ENCODE measurements around the gene FAM13A.
A peak's percentile ranks its signal among the peaks of the same experiment; 100 is the strongest.
"Not testable (repeated sequence)": the region's sequence is repeated elsewhere in the genome, so short reads cannot be mapped to it uniquely, and the experiment has no call there.

The FAM13A gene

DNA sequence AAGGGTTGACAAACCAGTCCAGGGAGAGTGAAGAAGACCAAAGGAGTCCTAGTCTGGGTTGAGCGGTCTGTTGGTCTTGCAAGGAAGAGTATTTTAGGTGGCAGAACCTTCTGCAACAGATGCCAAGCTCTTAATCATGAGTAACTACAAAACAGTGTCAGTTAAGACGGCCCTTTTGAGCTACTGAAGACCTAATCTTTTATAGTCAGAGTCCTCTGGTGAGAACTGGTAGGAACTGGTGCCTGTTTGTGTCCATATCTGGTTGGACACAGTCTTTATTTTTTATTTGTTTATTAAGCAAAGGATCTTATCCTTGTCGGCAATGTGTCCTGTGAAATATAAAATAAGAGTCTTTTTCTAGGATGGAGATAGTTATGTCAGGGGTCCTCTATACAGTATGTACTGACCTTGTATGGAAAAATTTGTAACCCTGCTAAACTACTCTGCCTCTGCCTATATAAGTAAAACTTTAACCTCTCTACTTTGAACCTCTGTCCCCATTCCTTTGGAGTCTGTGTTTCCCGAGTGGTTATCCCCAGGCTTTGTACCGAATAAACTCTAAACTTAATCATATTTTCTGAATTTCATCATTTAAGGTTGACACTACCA, 47.1 kb downstream of the FAM13A start:
- H3K27ac ChIP-seq (ENCODE audit: low read length) = no peak overlapping the region
- H3K4me3 ChIP-seq (ENCODE audit: low read depth in 1 of 2, low read length in 2 of 2) = no peak overlapping the region
- no peaks in the 10 kb centered on the region for H3K4me1 ChIP-seq (ENCODE audit: control insufficient read depth in 1 of 2, insufficient read depth in 2 of 2, low read length in 2 of 2)
- peaks cover 0 to 11% of the 10 kb centered on the region in 2 donors for H3K36me3 ChIP-seq (ENCODE audit: control insufficient read depth in 1 of 2, insufficient read depth in 2 of 2, low read length in 2 of 2)
- H3K9me3 ChIP-seq (ENCODE audit: control insufficient read depth in 1 of 2, low read length in 2 of 2) = peaks cover 0 to 3% of the 10 kb centered on the region in 2 donors
- H3K27me3 ChIP-seq (ENCODE audit: low read depth, low read length) = no peaks in the 10 kb centered on the region

DNA sequence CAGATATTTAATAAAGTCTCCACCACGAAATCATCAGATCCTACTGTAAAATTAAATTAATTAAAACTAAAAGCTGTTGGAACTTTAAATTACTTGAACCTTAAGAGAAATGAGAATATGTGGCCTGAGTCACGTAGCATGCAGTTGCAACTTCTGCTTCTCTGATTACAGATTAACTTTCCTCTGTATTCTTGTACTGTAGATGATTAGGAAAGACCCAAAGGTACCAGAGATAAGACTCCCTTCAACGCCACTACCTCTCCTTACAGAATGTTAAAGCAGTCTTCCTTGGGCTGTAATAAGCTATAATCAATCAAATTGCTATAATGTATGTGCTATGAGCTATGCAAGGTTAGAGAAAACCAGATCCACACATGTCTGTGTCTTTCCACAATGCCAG, 47.9 kb downstream of the FAM13A start:
- Histone ChIP-seq H3K27me3 (ENCODE audit: low read depth, low read length) (no peaks in the 10 kb centered on the region), H3K4me1 (ENCODE audit: control insufficient read depth in 1 of 2, insufficient read depth in 2 of 2, low read length in 2 of 2) (no peaks in the 10 kb centered on the region), H3K4me3 (ENCODE audit: low read depth in 1 of 2, low read length in 2 of 2) (no peak overlapping the region), H3K9me3 (ENCODE audit: control insufficient read depth in 1 of 2, low read length in 2 of 2) (peaks cover 0 to 3% of the 10 kb centered on the region in 2 donors), H3K36me3 (ENCODE audit: control insufficient read depth in 1 of 2, insufficient read depth in 2 of 2, low read length in 2 of 2) (peaks cover 0 to 11% of the 10 kb centered on the region in 2 donors), H3K27ac (ENCODE audit: low read length) (peak overlapping the region; percentile 27)

DNA sequence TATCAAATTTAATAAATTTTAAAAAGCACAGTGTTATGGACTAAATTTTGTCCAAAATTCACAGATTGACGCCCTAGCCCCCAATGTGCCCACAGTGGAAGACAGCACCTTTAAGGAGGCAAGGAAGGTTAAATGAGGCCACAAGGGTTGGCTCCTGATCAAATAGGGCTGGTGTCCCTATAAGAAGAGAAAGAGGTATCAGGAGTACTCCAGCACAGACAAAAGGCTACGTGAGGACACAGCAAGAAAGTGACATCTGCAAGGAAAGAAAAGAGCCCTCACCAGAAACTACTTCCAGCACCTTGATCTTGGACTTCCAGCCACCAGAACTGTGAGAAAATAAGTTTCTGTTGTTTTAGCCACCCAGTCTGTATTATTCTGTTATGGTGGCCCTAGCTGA, 48.8 kb downstream of the FAM13A start:
- Histone ChIP-seq H3K36me3 (ENCODE audit: control insufficient read depth in 1 of 2, insufficient read depth in 2 of 2, low read length in 2 of 2) (peaks cover 0 to 11% of the 10 kb centered on the region in 2 donors), H3K4me1 (ENCODE audit: control insufficient read depth in 1 of 2, insufficient read depth in 2 of 2, low read length in 2 of 2) (no peaks in the 10 kb centered on the region), H3K27ac (ENCODE audit: low read length) (no peak overlapping the region), H3K27me3 (ENCODE audit: low read depth, low read length) (no peaks in the 10 kb centered on the region), H3K9me3 (ENCODE audit: control insufficient read depth in 1 of 2, low read length in 2 of 2) (peaks cover 0 to 3% of the 10 kb centered on the region in 2 donors), H3K4me3 (ENCODE audit: low read depth in 1 of 2, low read length in 2 of 2) (no peak overlapping the region)

DNA sequence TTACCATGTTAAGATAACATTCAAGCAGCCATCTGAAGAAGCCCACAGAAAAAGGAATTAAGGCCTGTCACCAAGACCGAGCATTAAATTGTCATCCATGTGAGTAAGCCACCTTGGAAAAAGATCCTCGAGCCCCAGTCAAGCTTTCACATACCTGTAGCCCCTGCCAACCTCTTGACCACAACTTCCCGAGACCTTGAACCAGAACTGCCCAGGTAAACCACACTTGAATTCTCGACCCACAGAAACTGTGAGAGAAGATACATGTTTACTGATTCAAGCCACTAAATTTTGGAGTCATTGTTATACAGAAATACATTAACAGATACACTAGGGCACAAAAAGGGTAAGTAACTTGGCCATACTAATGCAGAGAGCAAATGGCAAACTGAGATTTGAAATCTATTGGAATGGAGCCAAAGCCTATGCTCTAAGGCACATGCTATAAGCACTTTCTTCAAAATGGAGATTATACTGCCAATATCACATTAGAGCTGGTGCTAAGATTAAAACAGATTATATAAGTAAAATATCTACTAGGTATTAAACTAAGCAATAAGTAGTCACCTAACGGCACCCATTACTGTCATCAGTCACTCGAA, 49.5 kb downstream of the FAM13A start:
- Histone ChIP-seq H3K9me3 (ENCODE audit: control insufficient read depth in 1 of 2, low read length in 2 of 2) (peaks cover 0 to 3% of the 10 kb centered on the region in 2 donors), H3K36me3 (ENCODE audit: control insufficient read depth in 1 of 2, insufficient read depth in 2 of 2, low read length in 2 of 2) (peaks cover 0 to 11% of the 10 kb centered on the region in 2 donors), H3K4me1 (ENCODE audit: control insufficient read depth in 1 of 2, insufficient read depth in 2 of 2, low read length in 2 of 2) (no peaks in the 10 kb centered on the region), H3K27ac (ENCODE audit: low read length) (no peak overlapping the region), H3K4me3 (ENCODE audit: low read depth in 1 of 2, low read length in 2 of 2) (no peak overlapping the region), H3K27me3 (ENCODE audit: low read depth, low read length) (no peaks in the 10 kb centered on the region)

DNA sequence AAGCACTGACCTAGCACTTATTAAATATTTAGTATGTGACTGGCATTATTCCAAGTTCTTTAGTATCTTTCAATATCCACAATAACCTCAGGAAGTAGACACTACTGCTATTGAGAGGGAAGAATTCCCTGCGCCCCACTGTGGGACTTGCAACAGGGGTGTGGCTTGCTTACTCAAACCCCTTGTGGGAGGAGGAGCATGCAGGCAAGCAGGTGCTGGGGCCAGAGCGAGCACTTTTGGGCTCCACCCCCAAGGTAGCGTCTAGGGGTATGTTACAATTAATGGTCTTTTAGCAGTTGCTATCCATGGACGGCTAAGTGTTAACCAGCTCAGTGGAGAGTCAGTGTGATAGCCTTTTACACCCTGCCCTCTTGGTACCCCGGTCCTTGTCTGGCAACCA, 50.7 kb downstream of the FAM13A start:
- Histone ChIP-seq H3K4me1 (ENCODE audit: control insufficient read depth in 1 of 2, insufficient read depth in 2 of 2, low read length in 2 of 2) (no peaks in the 10 kb centered on the region), H3K36me3 (ENCODE audit: control insufficient read depth in 1 of 2, insufficient read depth in 2 of 2, low read length in 2 of 2) (peaks cover 0 to 11% of the 10 kb centered on the region in 2 donors), H3K9me3 (ENCODE audit: control insufficient read depth in 1 of 2, low read length in 2 of 2) (peaks cover 0 to 3% of the 10 kb centered on the region in 2 donors)

DNA sequence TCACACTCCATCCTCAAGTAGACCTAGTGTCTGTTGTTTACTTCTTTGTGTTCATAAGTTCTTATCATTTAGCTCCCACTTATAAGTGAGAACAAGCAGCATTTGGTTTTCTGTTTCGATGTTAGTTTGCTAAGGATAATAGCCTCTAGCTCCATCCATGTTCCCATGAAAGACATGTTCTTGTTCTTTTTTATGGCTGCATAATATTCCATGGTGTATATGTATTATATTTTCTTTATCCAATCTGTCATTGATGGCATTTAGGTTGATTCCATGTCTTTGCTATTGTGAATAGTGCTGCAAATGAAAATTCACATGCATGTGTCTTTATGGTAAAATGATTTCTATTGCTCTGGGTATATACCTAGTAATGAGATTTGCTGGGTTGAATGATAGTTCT, 51.9 kb downstream of the FAM13A start:
- not testable (repeated sequence) for H3K27me3 ChIP-seq (ENCODE audit: low read depth, low read length); H3K9me3 ChIP-seq (ENCODE audit: control insufficient read depth in 1 of 2, low read length in 2 of 2); H3K4me1 ChIP-seq (ENCODE audit: control insufficient read depth in 1 of 2, insufficient read depth in 2 of 2, low read length in 2 of 2); H3K4me3 ChIP-seq (ENCODE audit: low read depth in 1 of 2, low read length in 2 of 2); H3K27ac ChIP-seq (ENCODE audit: low read length)
- peaks cover 0 to 11% of the 10 kb centered on the region in 2 donors for H3K36me3 ChIP-seq (ENCODE audit: control insufficient read depth in 1 of 2, insufficient read depth in 2 of 2, low read length in 2 of 2)

More for the DNA sequence above, 50.7 kb downstream of the FAM13A start:
- Histone ChIP-seq H3K27ac (ENCODE audit: low read length) (no peak overlapping the region), H3K27me3 (ENCODE audit: low read depth, low read length) (no peaks in the 10 kb centered on the region), H3K4me3 (ENCODE audit: low read depth in 1 of 2, low read length in 2 of 2) (no peak overlapping the region)

DNA sequence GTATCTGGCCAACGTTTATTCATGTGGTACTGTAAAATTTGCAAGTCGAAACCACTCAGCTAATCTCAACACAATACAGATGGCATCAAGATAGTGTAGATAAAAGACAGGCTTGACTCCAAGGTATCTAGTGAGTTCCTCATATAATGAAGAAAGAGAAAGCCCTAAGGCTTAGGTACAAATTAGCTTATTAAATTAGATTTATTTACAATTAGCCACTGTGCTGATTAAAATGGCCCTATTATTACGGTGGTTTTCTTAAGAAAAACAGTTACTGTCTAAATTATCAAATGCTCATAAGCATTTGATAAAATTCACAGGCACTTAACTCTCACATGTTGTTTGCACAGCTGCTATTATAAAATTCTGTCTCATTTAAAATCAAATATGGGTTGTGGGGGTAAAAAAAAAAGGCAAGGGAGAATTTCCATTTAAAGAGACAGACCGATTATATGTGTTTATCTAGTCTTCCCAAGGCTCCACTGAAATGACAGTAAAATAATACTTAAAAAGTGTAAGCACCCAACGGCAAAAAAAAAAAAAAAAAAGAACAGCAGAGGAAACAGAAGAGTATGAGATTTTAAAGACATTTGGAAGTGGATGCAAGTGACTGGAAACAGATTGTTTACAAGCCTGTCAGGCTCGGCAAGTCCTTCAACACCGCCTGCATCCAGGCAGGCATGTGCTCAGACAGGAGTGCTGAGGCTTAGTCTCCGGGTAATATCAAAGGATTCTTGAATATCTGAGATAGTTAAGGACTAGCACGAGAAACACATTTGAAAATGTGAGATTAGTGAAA, 55.1 kb downstream of the FAM13A start:
- H3K4me1 ChIP-seq (ENCODE audit: control insufficient read depth in 1 of 2, insufficient read depth in 2 of 2, low read length in 2 of 2) = no peaks in the 10 kb centered on the region
- H3K9me3 ChIP-seq (ENCODE audit: control insufficient read depth in 1 of 2, low read length in 2 of 2) = peaks cover 0 to 3% of the 10 kb centered on the region in 2 donors
- H3K27ac ChIP-seq (ENCODE audit: low read length) = no peak overlapping the region
- peaks cover 0 to 7% of the 10 kb centered on the region in 2 donors for H3K36me3 ChIP-seq (ENCODE audit: control insufficient read depth in 1 of 2, insufficient read depth in 2 of 2, low read length in 2 of 2)
- no peak overlapping the region for H3K4me3 ChIP-seq (ENCODE audit: low read depth in 1 of 2, low read length in 2 of 2)
- H3K27me3 ChIP-seq (ENCODE audit: low read depth, low read length) = no peaks in the 10 kb centered on the region

DNA sequence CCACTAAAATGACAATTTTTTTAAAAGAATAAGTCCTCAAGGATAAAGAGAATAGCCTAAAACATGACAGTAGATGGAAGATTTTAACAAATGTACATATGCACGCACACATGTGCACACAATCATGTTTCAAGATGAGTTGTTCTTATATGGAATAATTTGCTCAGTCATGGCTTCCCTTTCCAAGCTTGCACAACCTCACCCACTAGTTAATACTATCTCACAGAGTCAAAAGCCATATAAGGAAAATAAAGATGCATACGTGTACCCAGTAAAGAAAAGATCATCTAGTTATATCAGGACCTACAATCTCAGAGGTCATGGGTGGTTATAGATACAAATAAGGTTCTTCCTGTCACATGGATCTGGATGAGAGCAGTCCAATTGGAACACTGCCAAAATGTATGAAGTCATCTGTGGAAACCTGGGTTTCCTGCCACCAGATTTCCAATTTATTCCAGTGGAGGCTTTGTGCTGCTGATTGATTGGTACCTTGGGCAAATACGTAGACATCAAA, 56.1 kb downstream of the FAM13A start:
- H3K27me3 ChIP-seq (ENCODE audit: low read depth, low read length) = no peaks in the 10 kb centered on the region
- H3K4me3 ChIP-seq (ENCODE audit: low read depth in 1 of 2, low read length in 2 of 2) = no peak overlapping the region
- no peaks in the 10 kb centered on the region for H3K4me1 ChIP-seq (ENCODE audit: control insufficient read depth in 1 of 2, insufficient read depth in 2 of 2, low read length in 2 of 2)
- H3K27ac ChIP-seq (ENCODE audit: low read length) = no peak overlapping the region
- peaks cover 0 to 3% of the 10 kb centered on the region in 2 donors for H3K9me3 ChIP-seq (ENCODE audit: control insufficient read depth in 1 of 2, low read length in 2 of 2)
- H3K36me3 ChIP-seq (ENCODE audit: control insufficient read depth in 1 of 2, insufficient read depth in 2 of 2, low read length in 2 of 2) = no peaks in the 10 kb centered on the region

DNA sequence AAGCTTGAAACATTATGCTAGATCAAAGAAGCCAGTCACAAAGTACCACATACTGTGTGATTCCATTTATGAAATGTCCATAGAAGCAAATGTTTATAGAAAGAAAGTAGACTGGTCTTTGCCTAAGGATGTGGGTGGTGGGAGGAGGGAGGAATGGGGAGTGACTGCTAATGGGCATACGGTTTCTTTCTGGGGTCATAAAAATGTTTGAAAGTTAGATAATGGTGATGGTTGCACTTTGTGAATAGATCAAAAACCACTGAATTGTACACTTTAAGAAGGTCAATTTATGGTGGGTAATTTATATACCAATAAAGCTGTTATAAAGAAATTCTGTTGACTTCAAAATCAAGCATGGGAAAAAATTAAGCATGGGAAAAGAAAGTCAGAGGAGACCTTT, 56.6 kb downstream of the FAM13A start:
- Histone ChIP-seq H3K9me3 (ENCODE audit: control insufficient read depth in 1 of 2, low read length in 2 of 2) (peaks cover 0 to 2% of the 10 kb centered on the region in 2 donors), H3K4me3 (ENCODE audit: low read depth in 1 of 2, low read length in 2 of 2) (no peak overlapping the region), H3K27ac (ENCODE audit: low read length) (no peak overlapping the region), H3K36me3 (ENCODE audit: control insufficient read depth in 1 of 2, insufficient read depth in 2 of 2, low read length in 2 of 2) (no peaks in the 10 kb centered on the region), H3K4me1 (ENCODE audit: control insufficient read depth in 1 of 2, insufficient read depth in 2 of 2, low read length in 2 of 2) (no peaks in the 10 kb centered on the region), H3K27me3 (ENCODE audit: low read depth, low read length) (no peaks in the 10 kb centered on the region)

DNA sequence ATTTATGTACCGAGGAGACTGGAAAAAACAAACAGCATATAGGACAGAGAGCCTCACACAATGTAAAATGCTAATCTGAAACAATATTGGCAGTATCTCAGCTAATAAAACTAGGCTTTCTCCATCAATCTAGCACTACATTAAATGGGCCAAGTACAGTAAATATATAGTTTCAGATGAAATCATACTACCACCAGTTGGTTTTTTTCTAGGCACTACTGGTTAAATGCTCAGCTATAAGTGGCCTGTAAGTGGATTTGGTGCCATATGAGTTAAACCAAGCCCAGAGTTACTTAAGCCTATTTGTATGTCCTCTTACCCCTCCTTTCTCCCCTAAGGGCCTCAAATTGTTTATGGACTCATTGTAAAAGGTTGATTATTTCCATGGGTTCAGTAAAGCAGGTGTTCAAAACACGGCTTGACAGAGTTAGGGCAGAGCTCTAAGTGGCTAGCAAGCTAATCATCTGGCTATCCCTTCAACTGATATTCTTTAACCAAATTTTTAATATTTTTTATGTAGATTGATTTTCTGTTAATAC, 57.5 kb downstream of the FAM13A start:
- no peaks in the 10 kb centered on the region for H3K27me3 ChIP-seq (ENCODE audit: low read depth, low read length)
- no peak overlapping the region for H3K4me3 ChIP-seq (ENCODE audit: low read depth in 1 of 2, low read length in 2 of 2)
- H3K27ac ChIP-seq (ENCODE audit: low read length) = no peak overlapping the region
- H3K4me1 ChIP-seq (ENCODE audit: control insufficient read depth in 1 of 2, insufficient read depth in 2 of 2, low read length in 2 of 2) = no peaks in the 10 kb centered on the region
- H3K9me3 ChIP-seq (ENCODE audit: control insufficient read depth in 1 of 2, low read length in 2 of 2) = no peaks in the 10 kb centered on the region
- H3K36me3 ChIP-seq (ENCODE audit: control insufficient read depth in 1 of 2, insufficient read depth in 2 of 2, low read length in 2 of 2) = no peaks in the 10 kb centered on the region

DNA sequence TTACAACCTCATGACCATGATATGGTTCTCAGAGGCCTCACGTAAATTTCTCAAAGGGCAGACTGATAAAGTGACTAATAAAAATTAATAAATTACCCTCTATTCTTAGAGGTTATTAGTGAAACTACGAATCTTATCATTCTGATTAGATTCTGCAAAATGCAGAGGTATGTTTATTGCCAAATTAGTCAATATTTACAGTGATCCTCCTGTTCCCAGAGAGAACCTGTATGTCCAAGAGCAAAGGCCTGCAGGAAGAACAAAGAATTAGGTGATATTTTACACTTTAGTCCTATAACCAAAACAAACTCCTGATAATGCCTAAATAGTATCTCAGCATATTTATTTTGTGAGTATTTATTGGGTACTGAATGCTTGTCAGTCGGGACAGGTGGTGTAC, 58.1 kb downstream of the FAM13A start:
- no peak overlapping the region for H3K27ac ChIP-seq (ENCODE audit: low read length)
- no peaks in the 10 kb centered on the region for H3K36me3 ChIP-seq (ENCODE audit: control insufficient read depth in 1 of 2, insufficient read depth in 2 of 2, low read length in 2 of 2)
- no peak overlapping the region for H3K4me3 ChIP-seq (ENCODE audit: low read depth in 1 of 2, low read length in 2 of 2)
- H3K9me3 ChIP-seq (ENCODE audit: control insufficient read depth in 1 of 2, low read length in 2 of 2) = no peaks in the 10 kb centered on the region
- no peaks in the 10 kb centered on the region for H3K4me1 ChIP-seq (ENCODE audit: control insufficient read depth in 1 of 2, insufficient read depth in 2 of 2, low read length in 2 of 2)
- H3K27me3 ChIP-seq (ENCODE audit: low read depth, low read length) = no peaks in the 10 kb centered on the region
